Measurements from ENCODE around the gene AURKA. TPM values are rescaled to one million over a fixed set of nuclear protein-coding genes. Genes with fewer than 3 reads are reported as not detected.

The AURKA gene
- total RNA-seq, 1 experiment from 2014 or later: 46.8 TPM

- DNase-seq: no peak
- peaks cover 49% of the 10 kb centered on the region for H3K36me3 ChIP-seq (ENCODE audit: insufficient read depth, low read length)
- no peak overlapping the region for H3K27ac ChIP-seq (ENCODE audit: low read length)
- peaks cover 3% of the 10 kb centered on the region; the same call in 1 of the 2 replicates for H4K20me1 ChIP-seq (ENCODE audit: insufficient read depth, low read depth, low read length)
- peaks cover 22% of the 10 kb centered on the region for H3K79me2 ChIP-seq (ENCODE audit: low read length)
- H3K9ac ChIP-seq (ENCODE audit: low read length): no peak overlapping the region
- H3K9me2 ChIP-seq (replicated peaks; ENCODE audit: insufficient read depth, low read length): no peaks in the 10 kb centered on the region
- no peak overlapping the region for H3K4me2 ChIP-seq (ENCODE audit: low read depth, low read length, poor library complexity, severe bottlenecking)
- peaks cover 3% of the 10 kb centered on the region; the same call in 1 of the 2 replicates for H3K4me1 ChIP-seq (ENCODE audit: low read length)
- H3K9me3 ChIP-seq (ENCODE audit: low read length): no peaks in the 10 kb centered on the region
- H2AFZ ChIP-seq (ENCODE audit: low read length): no peak overlapping the region
- no peak overlapping the region for H3K4me3 ChIP-seq (ENCODE audit: low read length)
- no peaks in the 10 kb centered on the region for H3K27me3 ChIP-seq (ENCODE audit: low read length)
Measured at GRCh38 chr20:56371977-56372376, 20.0 kb downstream of the AURKA start.

- Histone ChIP-seq H3K9ac (ENCODE audit: low read length) (no peak overlapping the region), H3K4me1 (ENCODE audit: low read length) (no peaks in the 10 kb centered on the region), H4K20me1 (ENCODE audit: insufficient read depth, low read depth, low read length) (peaks cover 3% of the 10 kb centered on the region; the same call in 1 of the 2 replicates), H3K36me3 (ENCODE audit: insufficient read depth, low read length) (peaks cover 36% of the 10 kb centered on the region; the same call in 1 of the 2 replicates), H3K4me3 (ENCODE audit: low read length) (no peak overlapping the region), H3K9me2 (replicated peaks; ENCODE audit: insufficient read depth, low read length) (no peaks in the 10 kb centered on the region), H3K9me3 (ENCODE audit: low read length) (no peaks in the 10 kb centered on the region), H2AFZ (ENCODE audit: low read length) (no peak overlapping the region), H3K4me2 (ENCODE audit: low read depth, low read length, poor library complexity, severe bottlenecking) (no peak overlapping the region), H3K27ac (ENCODE audit: low read length) (no peak overlapping the region), H3K27me3 (ENCODE audit: low read length) (no peaks in the 10 kb centered on the region), H3K79me2 (ENCODE audit: low read length) (0 out of 2 replicates have a peak, but pooled peaks cover 3% of the 10 kb centered on the region)
- DNase-seq: no peak
Measured at GRCh38 chr20:56369179-56369578, 22.8 kb downstream of the AURKA start.

- H3K27me3 ChIP-seq (ENCODE audit: low read length): no peaks in the 10 kb centered on the region
- no peaks in the 10 kb centered on the region for H3K9me3 ChIP-seq (ENCODE audit: low read length)
- no peak overlapping the region for H3K9ac ChIP-seq (ENCODE audit: low read length)
- peaks cover 3% of the 10 kb centered on the region; the same call in 1 of the 2 replicates for H4K20me1 ChIP-seq (ENCODE audit: insufficient read depth, low read depth, low read length)
- H2AFZ ChIP-seq (ENCODE audit: low read length): no peak overlapping the region
- no peaks in the 10 kb centered on the region for H3K4me1 ChIP-seq (ENCODE audit: low read length)
- H3K79me2 ChIP-seq (ENCODE audit: low read length): no peaks in the 10 kb centered on the region
- DNase-seq: no peak
- no peaks in the 10 kb centered on the region for H3K9me2 ChIP-seq (replicated peaks; ENCODE audit: insufficient read depth, low read length)
- H3K4me2 ChIP-seq (ENCODE audit: low read depth, low read length, poor library complexity, severe bottlenecking): no peak overlapping the region
- H3K27ac ChIP-seq (ENCODE audit: low read length): no peak overlapping the region
- peaks cover 30% of the 10 kb centered on the region; the same call in 1 of the 2 replicates for H3K36me3 ChIP-seq (ENCODE audit: insufficient read depth, low read length)
- no peak overlapping the region for H3K4me3 ChIP-seq (ENCODE audit: low read length)
Measured at GRCh38 chr20:56368351-56369134, 23.5 kb downstream of the AURKA start.

GRCh38 chr20:56363491-56363890, 28.5 kb downstream of the AURKA start:
- no peak overlapping the region for H3K4me3 ChIP-seq (ENCODE audit: low read length)
- H3K9ac ChIP-seq (ENCODE audit: low read length): no peak overlapping the region
- H3K36me3 ChIP-seq (ENCODE audit: insufficient read depth, low read length): no peaks in the 10 kb centered on the region
- H3K4me2 ChIP-seq (ENCODE audit: low read depth, low read length, poor library complexity, severe bottlenecking): no peak overlapping the region
- no peaks in the 10 kb centered on the region for H3K9me2 ChIP-seq (replicated peaks; ENCODE audit: insufficient read depth, low read length)
- H2AFZ ChIP-seq (ENCODE audit: low read length): no peak overlapping the region
- no peaks in the 10 kb centered on the region for H3K79me2 ChIP-seq (ENCODE audit: low read length)
- H3K9me3 ChIP-seq (ENCODE audit: low read length): no peaks in the 10 kb centered on the region
- H3K27me3 ChIP-seq (ENCODE audit: low read length): no peaks in the 10 kb centered on the region
- 0 out of 2 replicates have a peak, but pooled peaks cover 3% of the 10 kb centered on the region for H4K20me1 ChIP-seq (ENCODE audit: insufficient read depth, low read depth, low read length)
- no peaks in the 10 kb centered on the region for H3K4me1 ChIP-seq (ENCODE audit: low read length)
- DNase-seq: no peak
- H3K27ac ChIP-seq (ENCODE audit: low read length): no peak overlapping the region

- H4K20me1 ChIP-seq (ENCODE audit: insufficient read depth, low read depth, low read length): 0 out of 2 replicates have a peak, but pooled peaks cover 3% of the 10 kb centered on the region
- no peak overlapping the region for H3K27ac ChIP-seq (ENCODE audit: low read length)
- DNase-seq: no peak
- H3K4me3 ChIP-seq (ENCODE audit: low read length): no peak overlapping the region
- H3K27me3 ChIP-seq (ENCODE audit: low read length): no peaks in the 10 kb centered on the region
- no peaks in the 10 kb centered on the region for H3K36me3 ChIP-seq (ENCODE audit: insufficient read depth, low read length)
- no peak overlapping the region for H2AFZ ChIP-seq (ENCODE audit: low read length)
- no peaks in the 10 kb centered on the region for H3K4me1 ChIP-seq (ENCODE audit: low read length)
- no peak overlapping the region for H3K9ac ChIP-seq (ENCODE audit: low read length)
- H3K9me3 ChIP-seq (ENCODE audit: low read length): no peaks in the 10 kb centered on the region
- no peaks in the 10 kb centered on the region for H3K9me2 ChIP-seq (replicated peaks; ENCODE audit: insufficient read depth, low read length)
- H3K4me2 ChIP-seq (ENCODE audit: low read depth, low read length, poor library complexity, severe bottlenecking): no peak overlapping the region
- no peaks in the 10 kb centered on the region for H3K79me2 ChIP-seq (ENCODE audit: low read length)
Measured at GRCh38 chr20:56362833-56363413, 29.1 kb downstream of the AURKA start.

- no peak overlapping the region for H3K9ac ChIP-seq (ENCODE audit: low read length)
- no peaks in the 10 kb centered on the region for H3K9me2 ChIP-seq (replicated peaks; ENCODE audit: insufficient read depth, low read length)
- no peak overlapping the region for H3K4me2 ChIP-seq (ENCODE audit: low read depth, low read length, poor library complexity, severe bottlenecking)
- no peaks in the 10 kb centered on the region for H3K36me3 ChIP-seq (ENCODE audit: insufficient read depth, low read length)
- H3K27me3 ChIP-seq (ENCODE audit: low read length): no peaks in the 10 kb centered on the region
- no peaks in the 10 kb centered on the region for H3K9me3 ChIP-seq (ENCODE audit: low read length)
- no peak overlapping the region for H2AFZ ChIP-seq (ENCODE audit: low read length)
- H3K27ac ChIP-seq (ENCODE audit: low read length): no peak overlapping the region
- no peaks in the 10 kb centered on the region for H3K4me1 ChIP-seq (ENCODE audit: low read length)
- no peaks in the 10 kb centered on the region for H3K79me2 ChIP-seq (ENCODE audit: low read length)
- no peak overlapping the region for H3K4me3 ChIP-seq (ENCODE audit: low read length)
- DNase-seq: no peak
- 0 out of 2 replicates have a peak, but pooled peaks cover 3% of the 10 kb centered on the region for H4K20me1 ChIP-seq (ENCODE audit: insufficient read depth, low read depth, low read length)
Measured at GRCh38 chr20:56361900-56362299, 30.1 kb downstream of the AURKA start.

- H3K9me3 ChIP-seq (ENCODE audit: low read length): no peaks in the 10 kb centered on the region
- H4K20me1 ChIP-seq (ENCODE audit: insufficient read depth, low read depth, low read length): 0 out of 2 replicates have a peak, but pooled peaks cover 3% of the 10 kb centered on the region
- H3K36me3 ChIP-seq (ENCODE audit: insufficient read depth, low read length): no peaks in the 10 kb centered on the region
- H3K79me2 ChIP-seq (ENCODE audit: low read length): no peaks in the 10 kb centered on the region
- no peak overlapping the region for H2AFZ ChIP-seq (ENCODE audit: low read length)
- H3K4me3 ChIP-seq (ENCODE audit: low read length): no peak overlapping the region
- no peak overlapping the region for H3K4me2 ChIP-seq (ENCODE audit: low read depth, low read length, poor library complexity, severe bottlenecking)
- no peak for DNase-seq
- H3K9ac ChIP-seq (ENCODE audit: low read length): no peak overlapping the region
- H3K9me2 ChIP-seq (replicated peaks; ENCODE audit: insufficient read depth, low read length): no peaks in the 10 kb centered on the region
- no peaks in the 10 kb centered on the region for H3K4me1 ChIP-seq (ENCODE audit: low read length)
- no peaks in the 10 kb centered on the region for H3K27me3 ChIP-seq (ENCODE audit: low read length)
- H3K27ac ChIP-seq (ENCODE audit: low read length): no peak overlapping the region
Measured at GRCh38 chr20:56360908-56361205, 31.2 kb downstream of the AURKA start.

- no peak overlapping the region for H3K9ac ChIP-seq (ENCODE audit: low read length)
- no peaks in the 10 kb centered on the region for H3K9me3 ChIP-seq (ENCODE audit: low read length)
- no peak overlapping the region for H3K4me3 ChIP-seq (ENCODE audit: low read length)
- no peaks in the 10 kb centered on the region for H3K36me3 ChIP-seq (ENCODE audit: insufficient read depth, low read length)
- no peak overlapping the region for H3K4me2 ChIP-seq (ENCODE audit: low read depth, low read length, poor library complexity, severe bottlenecking)
- 0 out of 2 replicates have a peak, but pooled peaks cover 3% of the 10 kb centered on the region for H4K20me1 ChIP-seq (ENCODE audit: insufficient read depth, low read depth, low read length)
- no peak for DNase-seq
- no peaks in the 10 kb centered on the region for H3K9me2 ChIP-seq (replicated peaks; ENCODE audit: insufficient read depth, low read length)
- no peak overlapping the region for H3K27ac ChIP-seq (ENCODE audit: low read length)
- H2AFZ ChIP-seq (ENCODE audit: low read length): no peak overlapping the region
- no peaks in the 10 kb centered on the region for H3K27me3 ChIP-seq (ENCODE audit: low read length)
- H3K79me2 ChIP-seq (ENCODE audit: low read length): no peaks in the 10 kb centered on the region
- H3K4me1 ChIP-seq (ENCODE audit: low read length): no peaks in the 10 kb centered on the region
Measured at GRCh38 chr20:56360133-56360907, 31.7 kb downstream of the AURKA start.
